Progenitor cell of endocrine pancreas (in vitro differentiated cells): ENCODE measurements around the gene C19orf85. TPM values are rescaled to one million over a fixed set of nuclear protein-coding genes. Genes with fewer than 3 reads are reported as not detected.

Experiments
- DNase-seq: peaks from one replicate; pipeline ENCODE4 v3.0.0; 2021; ENCODE audit warnings: low spot score; ENCODE audit not compliant: unreplicated experiment
- H3K27ac Mint-ChIP-seq: 2 replicates; pipeline ENCODE4 v1.8.0; 2021; ENCODE audit warnings: mild to moderate bottlenecking, moderate library complexity, mixed read lengths
- H3K27me3 Mint-ChIP-seq: 2 replicates; pipeline ENCODE4 v1.8.0; 2021; ENCODE audit warnings: mixed read lengths
- H3K36me3 Mint-ChIP-seq: 2 replicates; pipeline ENCODE4 v1.8.0; 2022; ENCODE audit warnings: mixed read lengths; ENCODE audit not compliant: insufficient read depth
- H3K4me1 Mint-ChIP-seq: 2 replicates; pipeline ENCODE4 v1.8.0; 2021; ENCODE audit warnings: low read depth, mixed read lengths
- H3K4me3 Mint-ChIP-seq: 2 replicates; pipeline ENCODE4 v1.8.0; 2021; ENCODE audit warnings: low read depth, mild to moderate bottlenecking, moderate library complexity, mixed read lengths
- H3K9me3 Mint-ChIP-seq: 2 replicates; pipeline ENCODE4 v1.8.0; 2021; ENCODE audit warnings: low read depth, mixed read lengths
- CTCF ChIP-seq: fragments of 200-600 bp; sonication (generic); IDR thresholded peaks from one replicate; pipeline ENCODE4 v1.5.0; 2021; ENCODE audit warnings: antibody characterized with exemption, mild to moderate bottlenecking; ENCODE audit not compliant: unreplicated experiment
- total RNA-seq: library from RNA; stranded (reverse); gene quantifications from 2 replicates; pipeline ENCODE4 v1.2.1, GENCODE V29; 2021

C19orf85 gene
- total RNA-seq, 1 donor from 2014 or later: not detected

GRCh38 chr19:55436847-55437246 lies 27.7 kb downstream of the C19orf85 start:
- Mint-ChIP-seq H3K4me3 (no peak overlapping the region), H3K4me1 (no peaks in the 10 kb centered on the region), H3K27me3 (peaks cover 52% of the 10 kb centered on the region), H3K9me3 (no peaks in the 10 kb centered on the region), H3K27ac (no peak overlapping the region), H3K36me3 (no peaks in the 10 kb centered on the region)
- no peak for DNase-seq
- TF ChIP-seq CTCF: no peak

- H3K27me3 Mint-ChIP-seq: peaks cover 44% of the 10 kb centered on the region
Measured at GRCh38 chr19:55435020-55435419, 29.5 kb downstream of the C19orf85 start.

GRCh38 chr19:55434356-55434919 lies 30.1 kb downstream of the C19orf85 start:
- no peak for TF ChIP-seq CTCF
- H3K4me1 Mint-ChIP-seq: no peaks in the 10 kb centered on the region
- H3K27me3 Mint-ChIP-seq: peaks cover 38% of the 10 kb centered on the region
- no peak overlapping the region for H3K4me3 Mint-ChIP-seq
- H3K27ac Mint-ChIP-seq: no peak overlapping the region
- DNase-seq: no peak
- H3K36me3 Mint-ChIP-seq: no peaks in the 10 kb centered on the region
- H3K9me3 Mint-ChIP-seq: peaks cover 3% of the 10 kb centered on the region

More at GRCh38 chr19:55435020-55435419, 29.5 kb downstream of the C19orf85 start:
- H3K9me3 Mint-ChIP-seq: peaks cover 3% of the 10 kb centered on the region
- no peak overlapping the region for H3K27ac Mint-ChIP-seq
- TF ChIP-seq CTCF: no peak
- H3K36me3 Mint-ChIP-seq: no peaks in the 10 kb centered on the region
- no peaks in the 10 kb centered on the region for H3K4me1 Mint-ChIP-seq
- H3K4me3 Mint-ChIP-seq: no peak overlapping the region
- no peak for DNase-seq

- DNase-seq: no peak
- H3K27me3 Mint-ChIP-seq: peaks cover 33% of the 10 kb centered on the region
- no peaks in the 10 kb centered on the region for H3K4me1 Mint-ChIP-seq
- H3K9me3 Mint-ChIP-seq: peaks cover 3% of the 10 kb centered on the region
- no peak for TF ChIP-seq CTCF
- no peaks in the 10 kb centered on the region for H3K36me3 Mint-ChIP-seq
- H3K27ac Mint-ChIP-seq: no peak overlapping the region
- H3K4me3 Mint-ChIP-seq: no peak overlapping the region
Measured at GRCh38 chr19:55433292-55433691, 31.3 kb downstream of the C19orf85 start.

GRCh38 chr19:55432241-55432959 lies 32.2 kb downstream of the C19orf85 start:
- Mint-ChIP-seq H3K4me3 (no peak overlapping the region), H3K4me1 (no peaks in the 10 kb centered on the region), H3K27me3 (peaks cover 29% of the 10 kb centered on the region), H3K36me3 (no peaks in the 10 kb centered on the region), H3K9me3 (peaks cover 3% of the 10 kb centered on the region), H3K27ac (no peak overlapping the region)
- DNase-seq: no peak
- TF ChIP-seq CTCF: no peak
